GM10266 (cell line): ENCODE measurements around the gene TULP1.

Experiments used
- DNase-seq: peaks from one replicate; pipeline ENCODE4 v3.0.0; 2012; ENCODE audit errors: extremely low spot score
- TF ChIP-seq, protein P1 (sequence below): IDR thresholded peaks from 2 replicates; pipeline ENCODE4 v1.5.1; 2012; ENCODE audit warnings: mild to moderate bottlenecking, low read depth; ENCODE audit not compliant: control insufficient read depth, insufficient read depth; ENCODE audit errors: missing control alignments

Gene TULP1

GRCh38 chr6:35469751-35470662 lies 42.7 kb downstream of the TULP1 start:
- TF ChIP-seq, protein P1, sequence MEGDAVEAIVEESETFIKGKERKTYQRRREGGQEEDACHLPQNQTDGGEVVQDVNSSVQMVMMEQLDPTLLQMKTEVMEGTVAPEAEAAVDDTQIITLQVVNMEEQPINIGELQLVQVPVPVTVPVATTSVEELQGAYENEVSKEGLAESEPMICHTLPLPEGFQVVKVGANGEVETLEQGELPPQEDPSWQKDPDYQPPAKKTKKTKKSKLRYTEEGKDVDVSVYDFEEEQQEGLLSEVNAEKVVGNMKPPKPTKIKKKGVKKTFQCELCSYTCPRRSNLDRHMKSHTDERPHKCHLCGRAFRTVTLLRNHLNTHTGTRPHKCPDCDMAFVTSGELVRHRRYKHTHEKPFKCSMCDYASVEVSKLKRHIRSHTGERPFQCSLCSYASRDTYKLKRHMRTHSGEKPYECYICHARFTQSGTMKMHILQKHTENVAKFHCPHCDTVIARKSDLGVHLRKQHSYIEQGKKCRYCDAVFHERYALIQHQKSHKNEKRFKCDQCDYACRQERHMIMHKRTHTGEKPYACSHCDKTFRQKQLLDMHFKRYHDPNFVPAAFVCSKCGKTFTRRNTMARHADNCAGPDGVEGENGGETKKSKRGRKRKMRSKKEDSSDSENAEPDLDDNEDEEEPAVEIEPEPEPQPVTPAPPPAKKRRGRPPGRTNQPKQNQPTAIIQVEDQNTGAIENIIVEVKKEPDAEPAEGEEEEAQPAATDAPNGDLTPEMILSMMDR = no peak
- DNase-seq = no peak

DNA sequence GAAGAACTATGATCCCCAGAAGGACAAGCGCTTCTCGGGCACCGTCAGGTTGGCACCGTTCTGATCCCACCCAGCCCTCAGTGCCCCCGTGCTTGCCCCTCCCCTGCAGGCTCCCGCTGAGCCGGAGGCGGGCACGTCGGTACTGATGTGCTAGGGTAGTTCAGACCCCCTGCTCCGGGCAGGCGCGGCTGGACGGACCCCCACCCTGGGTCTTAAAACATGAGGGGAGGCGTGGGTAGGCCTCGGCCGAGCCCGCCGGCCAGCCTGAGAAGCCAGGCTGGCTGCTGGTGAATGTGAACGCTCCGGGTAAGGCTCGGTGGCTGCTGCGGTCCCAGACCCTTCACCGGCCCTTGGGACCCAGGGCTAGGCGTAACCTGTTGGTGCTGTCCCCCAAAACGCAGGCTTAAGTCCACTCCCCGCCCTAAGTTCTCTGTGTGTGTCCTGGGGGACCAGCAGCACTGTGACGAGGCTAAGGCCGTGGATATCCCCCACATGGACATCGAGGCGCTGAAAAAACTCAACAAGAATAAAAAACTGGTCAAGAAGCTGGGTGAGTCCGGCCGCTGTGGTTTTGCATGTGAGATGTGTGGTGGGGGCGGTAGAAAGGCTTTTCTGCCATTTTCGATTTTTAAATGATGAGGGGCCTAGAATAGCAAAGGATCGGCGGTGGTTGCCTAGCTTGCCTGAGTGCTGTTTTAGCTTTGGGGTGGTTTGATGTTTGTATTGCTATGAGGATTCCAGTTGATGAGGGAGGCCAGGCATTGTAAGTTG lies 43.5 kb downstream of the TULP1 start:
- DNase-seq = no peak
- TF ChIP-seq, protein P1 = no peak

- peak; percentile 96 for DNase-seq
- TF ChIP-seq, protein P1 = peak; percentile 98
Measured at GRCh38 chr6:35468181-35468979, 44.3 kb downstream of the TULP1 start, which contains the start of gene RPL10A. TSS of gene RPL10A (plus strand) at chr6:35468401. CDS start at chr6:35468435, 34 bp downstream.

- DNase-seq = no peak
- TF ChIP-seq, protein P1 = no peak
Measured at GRCh38 chr6:35465646-35466045, 47.0 kb downstream of the TULP1 start.

DNA sequence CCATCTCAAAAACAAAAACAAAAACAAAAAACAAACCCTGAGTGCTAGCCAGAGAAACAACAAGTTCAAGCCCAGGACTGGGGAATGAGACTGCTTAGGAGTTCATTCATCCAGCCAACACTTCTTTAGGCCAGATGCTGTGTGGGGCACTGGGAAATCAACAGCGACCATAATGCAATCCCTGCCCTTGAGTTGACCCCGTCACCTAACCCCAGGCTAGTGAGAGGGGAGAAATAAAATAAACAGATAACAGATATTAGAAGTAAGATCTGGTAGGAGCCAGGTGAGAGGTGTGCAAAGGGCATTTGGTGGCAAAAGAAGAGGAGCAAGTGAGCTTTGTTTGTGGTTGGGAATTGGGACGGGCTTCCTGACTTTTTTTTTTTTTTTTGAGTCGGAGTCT lies 49.4 kb downstream of the TULP1 start:
- no peak for DNase-seq
- TF ChIP-seq, protein P1 = no peak

GRCh38 chr6:35461270-35461669 lies 51.4 kb downstream of the TULP1 start:
- no peak for DNase-seq

More at GRCh38 chr6:35461270-35461669, 51.4 kb downstream of the TULP1 start:
- TF ChIP-seq, protein P1 = no peak
